Spinal cord (tissue), 10 donors: ENCODE measurements around the gene CAMK2A. TPM values are rescaled to one million over a fixed set of nuclear protein-coding genes. Genes with fewer than 3 reads are reported as not detected.

ENCODE experiments used
- DNase-seq, 6 donors: peaks; one replicate each; pipeline versions ENCODE4 v3.0.0 to v3.0.0-alpha.2; 2013 to 2015; ENCODE audit warnings: low spot score in 6 of 6, low read depth in 4 of 6
- H3K27ac ChIP-seq: one replicate; pipeline ENCODE4 v1.5.1; 2013; ENCODE audit warnings: low read depth, low read length, control low read depth
- H3K27me3 ChIP-seq: one replicate; pipeline ENCODE4 v1.6.1; 2013; ENCODE audit warnings: low read length; ENCODE audit not compliant: control insufficient read depth, insufficient read depth
- H3K36me3 ChIP-seq: one replicate; pipeline ENCODE4 v1.6.1; 2013; ENCODE audit warnings: low read length; ENCODE audit not compliant: control insufficient read depth, insufficient read depth
- H3K4me1 ChIP-seq: one replicate; pipeline ENCODE4 v1.6.1; 2013; ENCODE audit warnings: low read length; ENCODE audit not compliant: control insufficient read depth, insufficient read depth
- H3K4me3 ChIP-seq: one replicate; pipeline ENCODE4 v1.5.1; 2013; ENCODE audit warnings: low read depth, low read length, control low read depth
- H3K9me3 ChIP-seq: one replicate; pipeline ENCODE4 v1.6.1; 2013; ENCODE audit warnings: low read length; ENCODE audit not compliant: control insufficient read depth, insufficient read depth
- WGBS: methylation state at CpG from one replicate; pipeline ENCODE4 v1.1.5; 2013; ENCODE audit warnings: missing lambda C conversion rate; ENCODE audit not compliant: insufficient coverage; 5-methylcytosine and 5-hydroxymethylcytosine counted together
- polyA plus RNA-seq, 2 donors: library from polyadenylated mRNA; unstranded; fragments of 120-200 nt; gene quantifications; one replicate each; pipeline ENCODE4 v1.2.1, GENCODE V29; 2013; ENCODE audit not compliant: insufficient read length in 2 of 2
- total RNA-seq, 2 donors: library from RNA; depleted of rRNA in 1 of 2; stranded (reverse); fragments of 120-200 nt in 1 of 2; fragments of >200 nt in 1 of 2; gene quantifications; one replicate each; pipeline versions ENCODE4 v1.2.3 to v1.2.4, GENCODE V29; 2013 to 2014
- donor health status: healthy.

CAMK2A gene
- total and polyA plus RNA-seq, 4 donors: 5.7 to 26.8 (median 23.5) TPM

DNA sequence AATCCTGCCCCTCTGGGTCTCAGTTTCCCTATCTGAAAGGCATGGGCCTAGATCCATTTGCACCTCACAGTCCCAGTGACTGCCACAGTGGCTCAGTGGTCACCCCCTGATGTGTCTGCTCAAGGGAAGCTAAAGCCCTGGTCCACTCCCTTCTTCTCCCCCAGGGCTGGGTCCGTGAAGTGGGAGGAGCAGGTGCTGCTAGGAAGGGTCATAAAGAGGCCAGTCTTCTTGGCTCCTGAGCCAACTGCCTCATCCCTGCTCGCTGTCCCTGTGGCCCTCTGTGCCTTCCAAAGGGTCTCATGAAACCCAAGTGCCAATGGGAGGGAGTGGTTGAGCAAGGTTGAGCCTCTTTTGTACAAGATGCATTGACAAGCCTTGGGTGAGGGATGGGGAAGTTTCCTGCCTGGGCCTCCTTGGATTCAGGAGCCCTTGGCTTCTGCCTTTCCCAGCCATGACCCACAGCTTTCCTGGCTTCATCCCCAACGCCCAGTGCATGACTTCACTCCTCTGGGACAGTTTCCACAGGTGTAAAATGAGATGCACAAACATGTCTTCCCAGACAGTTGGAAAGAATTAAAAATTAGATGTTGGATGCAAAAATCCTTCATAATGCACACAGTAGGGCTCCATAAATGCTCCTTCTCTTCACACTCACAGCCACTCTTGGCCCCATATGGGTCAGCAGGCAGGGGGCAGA lies 101.3 kb downstream of the CAMK2A start:
- no peaks in the 10 kb centered on the region for H3K36me3 ChIP-seq
- DNase-seq: no peak
- no peaks in the 10 kb centered on the region for H3K9me3 ChIP-seq
- peaks cover 34% of the 10 kb centered on the region for H3K4me1 ChIP-seq
- WGBS: 86% methylated on average over 1 of the region's 3 CpGs
- H3K27me3 ChIP-seq: peaks cover 32% of the 10 kb centered on the region
- H3K27ac ChIP-seq: no peak overlapping the region
- H3K4me3 ChIP-seq: no peak overlapping the region

DNA sequence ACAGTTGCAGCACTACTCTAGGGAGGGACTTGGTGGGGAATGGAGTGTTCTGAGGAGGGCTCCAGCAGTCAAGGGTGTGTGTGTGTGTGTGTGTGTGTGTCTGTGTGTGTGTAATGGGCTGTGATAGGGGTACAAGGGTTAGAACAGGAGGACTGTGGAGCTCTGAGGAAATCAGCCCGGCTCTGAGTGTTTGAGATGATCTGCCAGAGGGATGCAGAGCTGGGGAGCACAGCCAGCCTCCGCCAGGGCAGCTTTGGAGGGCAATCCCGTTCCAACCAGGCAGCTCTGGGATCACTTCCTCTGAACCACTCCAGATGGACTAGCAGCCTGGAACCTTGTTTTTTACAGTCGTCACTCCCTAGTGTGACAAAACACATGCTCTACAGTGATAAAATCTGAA lies 102.7 kb downstream of the CAMK2A start:
- Histone ChIP-seq H3K27ac (no peak overlapping the region), H3K9me3 (no peaks in the 10 kb centered on the region), H3K36me3 (no peaks in the 10 kb centered on the region), H3K27me3 (peaks cover 29% of the 10 kb centered on the region), H3K4me1 (peaks cover 21% of the 10 kb centered on the region), H3K4me3 (no peak overlapping the region)
- 52% methylated on average over 3 of the region's 4 CpGs for WGBS
- DNase-seq: peak in 1 of 6 donors; percentile 86

DNA sequence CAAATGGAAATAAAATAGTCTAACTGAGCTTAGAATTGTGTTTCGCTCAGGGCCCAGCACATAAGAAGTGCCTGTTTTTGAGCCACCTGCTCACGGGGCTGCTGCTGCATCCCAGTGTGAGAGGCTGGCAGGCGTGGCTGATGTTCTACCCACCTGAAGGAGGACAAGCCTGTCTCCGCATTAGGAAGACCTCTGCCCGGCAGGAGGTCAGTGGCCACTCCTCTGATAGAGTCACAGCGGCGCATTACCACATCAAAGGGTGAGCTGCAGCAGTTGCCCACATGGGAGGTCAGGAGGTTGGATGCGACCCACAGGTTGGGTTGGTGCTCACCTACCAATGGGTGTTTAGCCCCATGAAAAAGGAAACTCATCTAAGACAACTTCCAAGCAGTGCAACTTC lies 103.4 kb downstream of the CAMK2A start:
- Histone ChIP-seq H3K27ac (no peak overlapping the region), H3K4me3 (no peak overlapping the region), H3K4me1 (peaks cover 18% of the 10 kb centered on the region), H3K9me3 (no peaks in the 10 kb centered on the region), H3K27me3 (peaks cover 29% of the 10 kb centered on the region), H3K36me3 (no peaks in the 10 kb centered on the region)
- no peak for DNase-seq
- 77% methylated on average over 8 of the region's 8 CpGs for WGBS

DNA sequence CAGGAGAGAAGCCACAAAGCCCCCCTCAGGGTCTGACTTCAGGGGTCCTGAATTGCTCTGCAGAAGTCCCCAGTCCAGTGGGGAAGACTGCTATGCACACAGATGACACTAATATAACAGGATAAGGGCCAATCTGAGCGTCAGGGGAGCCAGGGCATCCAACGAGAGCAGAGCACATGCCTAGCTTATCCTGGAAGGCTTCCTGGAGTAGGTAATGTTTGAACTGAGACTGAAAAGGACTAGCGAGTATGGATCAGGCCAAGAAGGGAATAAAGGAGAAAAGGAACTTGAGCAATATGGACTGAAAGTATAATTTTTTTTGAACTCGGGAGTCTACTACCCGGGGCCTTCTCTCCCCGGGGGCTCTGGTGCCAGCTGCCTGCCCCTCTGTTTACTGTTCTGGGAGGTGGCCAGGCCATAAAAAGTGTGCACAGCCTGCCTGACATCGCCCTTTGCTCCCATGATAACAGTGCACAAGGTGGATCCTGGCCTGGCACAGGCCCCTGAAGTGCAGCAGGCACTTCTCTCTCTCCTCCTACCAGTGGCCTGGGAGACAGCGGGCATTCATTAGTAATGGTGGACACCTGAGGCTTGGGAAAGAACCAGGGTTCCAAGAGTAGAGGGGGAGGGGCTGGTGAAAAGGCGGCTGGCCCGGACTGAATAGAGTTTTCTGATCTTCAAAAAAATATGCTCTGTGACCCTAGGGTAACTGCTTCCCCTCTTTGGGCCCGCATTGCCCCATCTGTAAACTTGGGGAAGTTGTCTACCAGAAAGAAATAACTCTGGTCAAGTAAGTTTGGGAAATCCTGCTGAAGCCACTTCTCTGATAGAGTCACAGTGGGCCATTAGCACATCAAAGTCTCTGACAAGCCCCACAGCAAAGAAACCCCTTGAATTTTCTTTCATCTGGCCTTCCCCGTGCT lies 104.3 kb downstream of the CAMK2A start:
- Histone ChIP-seq H3K4me1 (peaks cover 21% of the 10 kb centered on the region), H3K4me3 (no peak overlapping the region), H3K27ac (no peak overlapping the region), H3K36me3 (no peaks in the 10 kb centered on the region), H3K9me3 (no peaks in the 10 kb centered on the region), H3K27me3 (peaks cover 20% of the 10 kb centered on the region)
- WGBS: 64% methylated on average over 9 of the region's 12 CpGs
- no peak for DNase-seq

DNA sequence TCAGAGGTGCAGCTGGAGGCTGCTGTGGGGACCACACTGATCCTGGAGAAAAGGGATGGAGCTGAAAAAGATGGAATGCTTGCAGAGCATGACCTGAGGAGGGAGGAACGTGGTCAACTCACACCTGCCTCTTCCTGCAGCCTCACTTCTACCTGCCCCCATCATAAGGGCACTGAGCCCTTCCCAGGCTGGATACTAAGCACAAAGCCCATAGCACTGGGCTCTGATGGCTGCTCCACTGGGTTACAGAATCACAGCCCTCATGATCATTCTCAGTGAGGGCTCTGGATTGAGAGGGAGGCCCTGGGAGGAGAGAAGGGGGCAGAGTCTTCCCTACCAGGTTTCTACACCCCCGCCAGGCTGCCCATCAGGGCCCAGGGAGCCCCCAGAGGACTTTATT lies 105.6 kb downstream of the CAMK2A start:
- WGBS: 100% methylated on average over 1 of the region's 2 CpGs
- Histone ChIP-seq H3K4me1 (peaks cover 26% of the 10 kb centered on the region), H3K4me3 (no peak overlapping the region), H3K36me3 (no peaks in the 10 kb centered on the region), H3K27ac (no peak overlapping the region), H3K27me3 (peaks cover 10% of the 10 kb centered on the region), H3K9me3 (no peaks in the 10 kb centered on the region)
- DNase-seq: no peak

DNA sequence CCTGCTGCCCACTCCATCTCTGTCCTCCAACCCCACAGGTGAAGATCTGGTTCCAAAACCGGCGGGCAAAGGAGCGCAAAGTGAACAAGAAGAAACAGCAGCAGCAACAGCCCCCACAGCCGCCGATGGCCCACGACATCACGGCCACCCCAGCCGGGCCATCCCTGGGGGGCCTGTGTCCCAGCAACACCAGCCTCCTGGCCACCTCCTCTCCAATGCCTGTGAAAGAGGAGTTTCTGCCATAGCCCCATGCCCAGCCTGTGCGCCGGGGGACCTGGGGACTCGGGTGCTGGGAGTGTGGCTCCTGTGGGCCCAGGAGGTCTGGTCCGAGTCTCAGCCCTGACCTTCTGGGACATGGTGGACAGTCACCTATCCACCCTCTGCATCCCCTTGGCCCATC lies 106.1 kb downstream of the CAMK2A start:
- H3K4me1 ChIP-seq: peaks cover 26% of the 10 kb centered on the region

DNA sequence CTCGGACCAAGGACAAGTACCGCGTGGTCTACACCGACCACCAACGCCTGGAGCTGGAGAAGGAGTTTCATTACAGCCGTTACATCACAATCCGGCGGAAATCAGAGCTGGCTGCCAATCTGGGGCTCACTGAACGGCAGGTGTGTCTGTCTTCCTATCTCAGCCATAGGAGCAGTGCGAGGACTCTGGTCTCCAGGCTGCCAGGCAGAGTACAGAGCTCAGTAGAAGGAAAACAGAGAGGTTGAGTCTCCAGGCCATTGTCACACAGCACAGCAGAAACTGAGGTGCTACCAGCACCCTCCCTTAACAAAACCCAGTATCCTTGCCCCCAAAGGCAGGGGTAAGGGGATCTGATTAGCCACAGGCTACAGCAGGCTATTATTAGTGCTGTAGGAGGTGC lies 106.8 kb downstream of the CAMK2A start:
- 90% methylated on average over 10 of the region's 10 CpGs for WGBS

More for the DNA sequence above, 106.1 kb downstream of the CAMK2A start:
- DNase-seq: no peak
- H3K27ac ChIP-seq: no peak overlapping the region
- H3K9me3 ChIP-seq: no peaks in the 10 kb centered on the region
- H3K36me3 ChIP-seq: no peaks in the 10 kb centered on the region
- H3K4me3 ChIP-seq: no peak overlapping the region
- H3K27me3 ChIP-seq: peaks cover 5% of the 10 kb centered on the region
- WGBS: 93% methylated on average over 12 of the region's 12 CpGs

DNA sequence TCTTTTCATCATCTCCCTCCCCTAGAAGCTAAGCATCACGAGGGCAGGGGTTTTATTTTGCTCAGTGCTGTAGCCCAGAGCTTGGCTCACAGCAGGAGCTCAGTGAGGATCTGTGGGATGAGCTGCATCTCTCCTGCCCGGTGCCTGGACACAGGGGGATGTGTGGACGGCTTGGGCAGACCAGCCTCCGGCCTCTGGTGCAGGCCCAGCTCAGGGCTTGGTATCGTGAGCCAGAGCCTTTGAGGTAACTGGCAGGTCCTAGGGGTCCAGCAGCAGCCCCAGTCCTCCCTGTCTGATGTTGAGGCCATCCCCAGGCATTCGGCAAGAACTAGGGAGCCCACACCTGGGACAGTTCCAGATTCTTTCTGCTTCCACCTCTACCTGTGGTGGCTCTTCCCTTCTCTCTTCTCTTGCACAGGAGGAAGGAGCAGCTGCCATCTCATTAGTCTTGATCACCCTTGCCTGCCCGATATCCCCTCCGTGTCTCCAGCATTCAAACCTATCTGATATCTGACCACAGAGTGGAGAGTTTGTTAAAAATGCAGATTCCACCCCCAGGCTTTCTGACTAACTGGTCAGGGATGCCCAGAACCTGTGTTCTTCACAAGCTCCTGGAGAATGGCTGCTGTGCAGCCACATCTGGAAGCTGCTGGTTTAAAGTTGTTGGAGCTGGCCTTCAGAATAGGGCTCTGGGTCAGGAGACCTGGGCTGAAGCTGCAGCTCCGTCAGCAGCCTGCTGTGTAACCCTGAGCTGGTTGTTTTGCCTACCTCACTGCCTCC lies 107.6 kb downstream of the CAMK2A start:
- 86% methylated on average over 6 of the region's 9 CpGs for WGBS
- H3K36me3 ChIP-seq: no peaks in the 10 kb centered on the region
- H3K9me3 ChIP-seq: no peaks in the 10 kb centered on the region
- no peak for DNase-seq
- no peaks in the 10 kb centered on the region for H3K27me3 ChIP-seq
- no peak overlapping the region for H3K4me3 ChIP-seq
- no peak overlapping the region for H3K27ac ChIP-seq
- H3K4me1 ChIP-seq: peaks cover 26% of the 10 kb centered on the region

More for the DNA sequence above, 106.8 kb downstream of the CAMK2A start:
- Histone ChIP-seq H3K4me1 (peaks cover 26% of the 10 kb centered on the region), H3K27me3 (no peaks in the 10 kb centered on the region), H3K27ac (no peak overlapping the region), H3K4me3 (no peak overlapping the region), H3K9me3 (no peaks in the 10 kb centered on the region), H3K36me3 (no peaks in the 10 kb centered on the region)
- DNase-seq: no peak

DNA sequence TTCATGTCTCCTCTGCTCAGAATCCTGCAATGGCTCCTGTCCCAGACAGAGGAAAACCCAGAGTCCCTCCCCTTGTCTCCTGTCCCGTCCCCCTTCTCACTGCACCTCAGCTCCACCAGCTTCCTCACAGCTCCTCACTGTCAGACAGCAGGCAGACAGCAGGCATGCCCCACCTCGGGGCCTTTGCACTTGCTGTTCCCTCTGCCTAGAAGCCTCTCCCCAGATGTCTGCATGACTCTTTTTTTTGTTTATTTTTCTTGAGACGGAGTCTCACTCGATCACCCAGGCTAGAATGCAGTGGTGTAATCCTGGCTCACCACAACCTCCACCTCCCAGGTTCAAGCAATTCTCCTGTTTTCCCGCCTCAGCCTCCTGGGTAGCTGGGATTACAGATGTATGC lies 108.5 kb downstream of the CAMK2A start:
- 49% methylated on average over 2 of the region's 5 CpGs for WGBS
- Histone ChIP-seq H3K4me3 (no peak overlapping the region), H3K9me3 (no peaks in the 10 kb centered on the region), H3K27ac (no peak overlapping the region), H3K4me1 (peaks cover 25% of the 10 kb centered on the region), H3K36me3 (no peaks in the 10 kb centered on the region), H3K27me3 (no peaks in the 10 kb centered on the region)
- no peak for DNase-seq
